ENCODE measurements around the gene NMBR.
A peak's percentile ranks its signal among the peaks of the same experiment; 100 is the strongest.
"Not testable (repeated sequence)": the region's sequence is repeated elsewhere in the genome, so short reads cannot be mapped to it uniquely, and the experiment has no call there.

NMBR gene

DNA sequence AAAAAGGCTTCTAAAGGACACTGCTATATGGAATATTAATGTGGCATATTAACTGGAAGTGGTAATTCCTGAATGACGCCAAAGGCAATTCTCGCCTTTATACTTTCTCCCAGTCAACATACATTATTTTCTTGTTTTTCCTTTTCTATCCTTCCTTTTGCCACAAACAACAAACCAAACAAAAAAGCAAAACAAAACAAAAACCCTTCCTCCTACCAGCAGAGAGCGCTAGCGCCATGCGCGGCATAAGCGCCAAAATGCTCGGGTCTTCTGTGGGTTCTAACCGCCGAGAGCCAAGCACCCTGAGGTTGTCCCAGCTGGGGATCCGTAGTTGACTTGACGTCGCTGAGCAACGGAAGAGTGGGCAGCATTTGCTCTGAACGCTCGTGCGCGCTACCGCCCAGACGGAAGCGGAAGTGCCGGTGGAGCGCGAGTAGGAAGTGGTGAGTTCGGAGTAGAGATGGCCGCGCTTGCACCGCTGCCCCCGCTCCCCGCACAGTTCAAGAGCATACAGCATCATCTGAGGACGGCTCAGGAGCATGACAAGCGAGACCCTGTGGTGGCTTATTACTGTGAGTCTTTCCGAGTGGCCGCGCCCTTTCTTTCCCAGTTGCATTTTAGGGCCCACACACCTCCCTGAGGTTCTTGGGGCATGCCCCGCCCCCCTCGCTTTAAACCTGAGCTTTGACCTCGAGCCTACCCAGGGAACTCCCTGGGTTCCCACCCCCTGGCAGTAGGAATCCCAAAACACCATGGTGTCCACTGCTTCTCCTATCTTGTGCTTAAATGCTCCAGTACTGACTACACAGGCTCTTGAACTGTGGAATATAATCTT lies at the start of gene NMBR, which contains the start of gene VTA1:
TSS of gene NMBR (minus strand) at position 295 of the 835 bp plus-strand sequence. CDS start 58,464 bp downstream, outside the sequence.
TSS of gene VTA1 (plus strand) at position 436 of the 835 bp plus-strand sequence. CDS start at position 461, 25 bp downstream.
- DNase-seq (ENCODE audit: low read depth in 2 of 3, low spot score in 2 of 3): peak; percentile 69 to 87 (median 80)

DNA sequence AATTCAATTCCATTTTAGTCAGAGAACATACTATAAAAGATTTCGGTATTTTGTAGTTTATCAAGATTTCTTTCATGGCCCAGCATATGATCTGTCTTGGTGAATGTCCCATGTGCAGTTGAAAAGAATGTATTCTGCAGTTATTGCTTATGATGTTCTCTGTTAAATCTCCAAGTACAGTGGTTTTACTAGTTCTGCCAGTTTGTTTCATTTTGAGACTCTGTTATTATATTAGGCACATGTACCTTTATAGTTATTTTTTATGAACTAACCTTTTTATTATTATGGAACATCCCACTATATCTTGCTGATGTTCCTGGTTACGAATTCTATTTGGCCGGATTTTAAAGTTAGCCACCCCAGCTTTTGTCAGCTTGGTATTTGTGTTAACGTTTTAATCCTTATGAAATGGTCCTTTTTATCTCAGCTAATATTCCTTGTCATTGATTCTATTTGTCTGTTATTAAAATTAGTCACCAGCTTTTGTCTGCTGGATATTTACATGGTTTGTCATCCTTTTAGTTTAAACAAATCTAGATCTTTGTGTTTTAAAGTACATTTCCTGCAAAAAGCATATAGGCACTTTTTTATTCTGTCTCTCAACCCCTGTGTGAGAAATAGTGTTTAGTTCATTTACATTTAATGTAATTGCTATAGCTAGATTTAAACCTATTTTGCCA lies 49.1 kb upstream of the NMBR start:
- DNase-seq (ENCODE audit: low read depth in 2 of 3, low spot score in 2 of 3): no peak

GRCh38 chr6:142193621-142194020 lies 46.7 kb upstream of the NMBR start:
- no peak for DNase-seq (ENCODE audit: low read depth in 2 of 3, low spot score in 2 of 3)

- no peak for DNase-seq (ENCODE audit: low read depth in 2 of 3, low spot score in 2 of 3)
These were observed 45.4 kb upstream of the NMBR start for GRCh38 chr6:142192343-142192742.

GRCh38 chr6:142189057-142189456 lies 42.1 kb upstream of the NMBR start:
- no peak for DNase-seq (ENCODE audit: low read depth in 2 of 3, low spot score in 2 of 3)

- DNase-seq (ENCODE audit: low read depth in 2 of 3, low spot score in 2 of 3): not testable (repeated sequence)
These were observed 41.4 kb upstream of the NMBR start for GRCh38 chr6:142188341-142188740.

DNA sequence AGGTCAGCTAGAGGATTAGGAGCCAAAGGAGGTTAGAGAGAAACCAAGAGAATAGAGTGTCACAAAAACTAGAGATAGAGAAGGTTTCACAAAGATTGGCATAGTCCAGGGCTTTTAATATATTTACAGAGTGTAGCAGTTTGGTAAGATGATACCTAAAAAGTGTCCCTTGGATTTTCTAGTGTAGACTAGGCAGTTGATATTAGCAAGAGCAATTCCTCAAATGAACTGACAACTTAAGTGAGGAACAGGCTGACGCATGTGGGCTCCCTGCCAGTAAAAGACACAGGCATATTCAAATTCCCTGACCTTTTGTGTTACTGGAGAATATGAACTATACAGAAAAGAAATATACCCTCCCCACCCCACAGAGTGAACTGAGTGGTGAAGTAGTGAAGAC lies 40.3 kb upstream of the NMBR start:
- no peak for DNase-seq (ENCODE audit: low read depth in 2 of 3, low spot score in 2 of 3)

DNA sequence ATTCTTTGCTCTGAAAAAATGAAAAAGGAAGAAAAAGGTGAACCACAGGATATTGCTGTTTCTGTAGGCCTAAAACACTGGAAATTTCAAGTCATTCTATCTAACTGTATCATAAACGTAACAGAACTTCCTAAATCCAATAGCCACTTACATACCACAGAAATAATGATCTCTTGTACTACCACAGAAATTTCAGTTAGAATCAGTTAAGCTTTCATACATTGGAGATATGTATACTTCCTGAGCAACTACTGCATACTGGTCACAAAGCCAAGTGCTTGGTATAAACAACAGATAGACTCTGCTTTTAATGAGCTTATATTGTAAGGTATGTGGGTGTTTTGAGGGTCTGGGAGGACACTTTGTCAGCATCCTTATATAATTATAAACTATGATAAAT lies 38.7 kb upstream of the NMBR start:
- no peak for DNase-seq (ENCODE audit: low read depth in 2 of 3, low spot score in 2 of 3)

DNA sequence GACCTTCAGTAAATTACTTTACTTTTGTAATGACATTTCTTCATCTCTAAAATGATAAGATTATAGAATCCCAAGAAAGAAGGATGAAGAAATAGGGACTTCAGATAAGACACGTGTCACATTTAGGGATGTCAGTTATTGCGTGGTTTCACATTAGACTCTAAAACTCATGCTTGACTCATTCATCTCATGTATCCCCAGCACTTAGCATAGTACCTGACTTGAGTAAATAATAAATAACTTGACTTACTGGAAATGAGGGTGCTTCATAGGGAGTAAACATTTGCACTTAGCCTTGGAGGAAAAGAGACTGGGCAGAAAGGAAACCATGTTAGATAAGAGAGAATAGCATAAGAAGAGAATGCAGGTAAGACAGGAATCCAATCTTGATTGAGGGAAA lies 37.4 kb upstream of the NMBR start:
- no peak for DNase-seq (ENCODE audit: low read depth in 2 of 3, low spot score in 2 of 3)

DNA sequence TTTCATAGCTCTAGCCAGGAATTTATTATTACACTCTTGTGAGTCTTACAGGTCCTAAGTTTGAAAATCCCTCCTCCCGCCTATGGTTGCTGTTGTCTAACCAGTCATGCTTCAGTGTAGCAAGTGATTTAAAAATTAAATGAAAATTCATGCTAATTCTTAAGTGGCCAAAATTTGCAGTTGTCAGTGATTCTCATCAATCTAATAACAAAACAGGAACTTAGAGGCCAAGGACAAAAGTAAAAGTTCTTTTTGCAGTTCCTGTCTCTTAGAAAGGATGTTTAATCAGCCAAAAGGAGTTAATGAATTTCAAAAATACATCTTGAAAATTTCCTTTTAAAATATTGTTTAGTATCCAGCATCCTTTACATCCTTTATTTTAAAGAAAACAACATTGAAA lies 36.4 kb upstream of the NMBR start:
- no peak for DNase-seq (ENCODE audit: low read depth in 2 of 3, low spot score in 2 of 3)

GRCh38 chr6:142182004-142182403 lies 35.1 kb upstream of the NMBR start:
- no peak for DNase-seq (ENCODE audit: low read depth in 2 of 3, low spot score in 2 of 3)

DNA sequence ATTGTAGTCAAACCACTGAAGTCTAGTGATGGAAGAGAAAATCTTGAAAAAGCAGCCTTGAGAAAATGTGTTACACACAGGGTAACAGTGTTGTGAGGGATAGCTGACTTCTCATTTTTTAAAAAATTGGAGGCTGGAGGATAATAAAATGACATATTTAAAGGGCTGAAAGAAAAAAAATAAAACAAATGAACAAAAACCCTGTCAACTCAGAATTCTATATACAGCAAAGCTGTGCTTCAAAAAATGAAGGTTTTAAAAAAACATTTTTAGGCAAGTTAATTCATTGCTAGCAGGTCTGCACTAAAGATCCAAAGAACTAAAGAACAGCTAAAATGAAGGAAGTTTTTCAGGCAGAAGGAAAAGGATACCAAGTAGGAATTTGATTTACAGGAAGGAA lies 31.2 kb upstream of the NMBR start:
- DNase-seq (ENCODE audit: low read depth in 2 of 3, low spot score in 2 of 3): no peak

GRCh38 chr6:142174703-142175102 lies 27.8 kb upstream of the NMBR start:
- DNase-seq (ENCODE audit: low read depth in 2 of 3, low spot score in 2 of 3): no peak

- DNase-seq (ENCODE audit: low read depth in 2 of 3, low spot score in 2 of 3): no peak
These were observed 27.1 kb upstream of the NMBR start for GRCh38 chr6:142173980-142174379.

- DNase-seq (ENCODE audit: low read depth in 2 of 3, low spot score in 2 of 3): no peak
These were observed 25.8 kb upstream of the NMBR start for GRCh38 chr6:142172758-142173157.

- DNase-seq (ENCODE audit: low read depth in 2 of 3, low spot score in 2 of 3): no peak
These were observed 24.4 kb upstream of the NMBR start for GRCh38 chr6:142171351-142171750.

GRCh38 chr6:142167486-142167885 lies 20.6 kb upstream of the NMBR start:
- DNase-seq (ENCODE audit: low read depth in 2 of 3, low spot score in 2 of 3): no peak

- no peak for DNase-seq (ENCODE audit: low read depth in 2 of 3, low spot score in 2 of 3)
These were observed 20.1 kb upstream of the NMBR start for GRCh38 chr6:142167071-142167470.

GRCh38 chr6:142165227-142165626 lies 18.3 kb upstream of the NMBR start:
- DNase-seq (ENCODE audit: low read depth in 2 of 3, low spot score in 2 of 3): no peak

DNA sequence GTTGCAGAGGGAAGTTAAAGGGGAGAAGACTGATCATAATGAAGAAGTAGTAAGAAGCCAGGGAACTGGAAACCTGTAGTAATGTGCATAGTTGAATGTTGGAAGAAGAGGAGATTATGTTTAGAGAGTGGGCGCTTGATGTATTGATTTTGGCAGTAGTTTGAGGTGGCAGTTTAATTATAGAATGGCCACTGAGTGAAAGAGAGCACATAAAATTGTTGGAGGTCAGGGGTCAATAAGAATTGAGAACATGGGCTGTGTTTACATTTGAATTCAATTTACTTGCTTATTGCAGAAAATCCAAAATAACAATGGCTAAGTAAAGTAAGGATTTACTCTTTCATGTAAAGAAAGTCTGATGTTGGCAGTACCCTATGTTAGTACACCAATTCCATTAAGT lies 15.9 kb upstream of the NMBR start:
- DNase-seq (ENCODE audit: low read depth in 2 of 3, low spot score in 2 of 3): no peak

DNA sequence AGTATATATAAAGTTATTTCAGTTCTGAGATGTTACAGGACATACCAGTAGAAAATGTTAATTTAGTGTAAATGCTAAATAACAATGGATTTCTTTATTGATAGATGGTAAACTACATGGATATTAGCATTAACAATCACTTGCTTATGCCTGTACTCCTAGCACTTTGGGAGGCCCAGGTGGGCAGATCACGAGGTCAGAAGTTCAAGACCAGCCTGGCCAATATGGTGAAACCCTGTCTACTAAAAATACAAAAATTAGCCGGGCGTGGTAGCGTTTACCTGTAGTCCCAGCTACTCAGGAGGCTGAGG lies 9.8 kb upstream of the NMBR start:
- not testable (repeated sequence) for DNase-seq (ENCODE audit: low read depth in 2 of 3, low spot score in 2 of 3)

- DNase-seq (ENCODE audit: low read depth in 2 of 3, low spot score in 2 of 3): no peak
These were observed 9.2 kb upstream of the NMBR start for GRCh38 chr6:142155895-142156757.

Measured in activated CD8-positive, alpha-beta memory T cell treated with anti-CD3 and anti-CD28 coated beads for 48 hours (primary cell).